GM11168 (cell line): ENCODE measurements around the gene APOA1.

Experiments
- in situ Hi-C: fragments of 300-500 bp; cut with MboI; formaldehyde crosslinking; loops from one replicate; pipeline ENCODE4 v1.12.0; 2022; ENCODE audit warnings: low sequenced_read_pairs; ENCODE audit not compliant: unreplicated experiment

APOA1 gene

DNA sequence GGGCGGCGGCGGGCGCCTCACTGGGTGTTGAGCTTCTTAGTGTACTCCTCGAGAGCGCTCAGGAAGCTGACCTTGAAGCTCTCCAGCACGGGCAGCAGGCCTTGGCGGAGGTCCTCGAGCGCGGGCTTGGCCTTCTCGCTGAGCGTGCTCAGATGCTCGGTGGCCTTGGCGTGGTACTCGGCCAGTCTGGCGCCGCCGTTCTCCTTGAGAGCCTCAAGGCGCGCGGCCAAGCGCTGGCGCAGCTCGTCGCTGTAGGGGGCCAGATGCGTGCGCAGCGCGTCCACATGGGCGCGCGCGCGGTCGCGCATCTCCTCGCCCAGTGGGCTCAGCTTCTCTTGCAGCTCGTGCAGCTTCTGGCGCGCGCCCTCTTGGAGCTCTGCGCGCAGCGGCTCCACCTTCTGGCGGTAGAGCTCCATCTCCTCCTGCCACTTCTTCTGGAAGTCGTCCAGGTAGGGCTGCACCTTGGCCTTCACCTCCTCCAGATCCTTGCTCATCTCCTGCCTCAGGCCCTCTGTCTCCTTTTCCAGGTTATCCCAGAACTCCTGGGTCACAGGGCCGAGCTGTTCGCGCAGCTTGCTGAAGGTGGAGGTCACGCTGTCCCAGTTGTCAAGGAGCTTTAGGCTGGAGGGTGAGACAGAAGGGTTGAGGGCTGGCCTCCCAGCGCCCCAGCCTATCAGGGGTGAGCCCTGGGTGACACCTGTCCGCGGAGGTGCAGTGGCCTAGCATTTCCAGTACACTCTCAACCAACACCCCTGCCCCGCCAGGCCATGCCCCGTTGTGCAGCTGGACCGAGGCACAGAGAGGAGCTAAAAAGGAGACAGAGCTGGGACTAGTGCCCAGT lies 1.4 kb downstream of the APOA1 start:
- in situ Hi-C loops: loop anchor here (5.0 kb wide), 1 partner anchor 34 kb away; no protein-coding TSS in a partner anchor

DNA sequence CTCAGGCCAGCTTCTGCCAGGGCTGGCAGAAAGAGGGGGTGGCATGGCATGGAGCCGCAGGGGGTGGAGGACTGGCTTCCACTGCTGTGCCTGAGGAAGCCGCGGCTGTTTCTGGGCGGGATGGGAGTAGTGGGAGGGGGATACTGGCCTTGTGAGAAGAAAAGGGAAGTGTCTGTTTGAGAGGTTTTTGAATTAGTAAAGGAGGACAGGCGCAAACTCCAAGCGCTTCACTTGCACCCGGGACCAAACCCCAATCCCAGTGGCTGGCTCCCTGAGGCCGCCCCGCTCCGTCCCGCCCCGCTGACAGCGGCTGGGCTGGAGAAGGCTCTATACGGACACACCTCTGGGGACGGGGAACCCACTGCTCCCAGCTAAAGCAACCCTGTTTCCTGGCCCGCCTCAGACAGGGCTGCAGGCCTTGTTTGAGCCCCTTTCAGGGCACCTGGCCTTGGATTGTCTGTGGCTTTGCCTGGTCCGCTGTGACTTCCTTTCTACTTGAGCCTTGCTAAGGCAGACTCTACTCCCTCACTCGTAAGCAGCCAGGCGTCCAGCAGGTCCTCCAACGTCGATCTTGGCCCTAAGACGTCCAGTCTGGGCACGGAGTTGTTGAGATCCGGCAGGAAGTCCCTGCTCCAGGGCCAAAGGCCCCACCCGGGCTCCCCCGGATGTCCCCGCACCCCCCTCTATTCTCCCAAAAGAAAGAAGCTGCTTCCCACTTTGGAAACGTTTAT lies 2.2 kb downstream of the APOA1 start:
- in situ Hi-C loops: loop anchor here (5.0 kb wide), 1 partner anchor 33 kb away; no protein-coding TSS in a partner anchor

DNA sequence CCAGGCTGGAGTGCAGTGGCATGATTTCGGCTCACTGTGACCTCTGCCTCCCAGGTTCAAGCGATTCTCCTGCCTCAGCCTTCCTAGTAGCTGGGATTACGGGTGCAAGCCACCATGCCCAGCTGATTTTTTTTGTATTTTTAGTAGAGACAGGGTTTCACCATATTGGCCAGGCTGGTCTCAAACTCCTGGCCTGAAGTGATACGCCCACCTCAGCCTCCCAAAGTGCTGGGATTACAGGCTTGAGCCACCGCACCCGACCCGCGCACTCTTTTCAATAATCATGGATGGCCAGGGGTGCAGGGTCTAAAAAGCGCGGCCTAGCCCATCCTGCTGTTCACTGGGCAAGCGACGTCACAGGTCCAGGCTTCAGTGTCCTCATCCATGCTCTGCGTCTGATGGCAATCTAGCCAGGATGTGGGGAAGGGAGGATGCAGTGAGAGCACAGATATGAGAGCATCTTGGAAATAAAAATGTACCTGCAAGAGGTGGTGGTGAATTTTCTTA lies 2.8 kb downstream of the APOA1 start:
- in situ Hi-C loops: loop anchor here (5.0 kb wide), 1 partner anchor 32 kb away; no protein-coding TSS in a partner anchor

DNA sequence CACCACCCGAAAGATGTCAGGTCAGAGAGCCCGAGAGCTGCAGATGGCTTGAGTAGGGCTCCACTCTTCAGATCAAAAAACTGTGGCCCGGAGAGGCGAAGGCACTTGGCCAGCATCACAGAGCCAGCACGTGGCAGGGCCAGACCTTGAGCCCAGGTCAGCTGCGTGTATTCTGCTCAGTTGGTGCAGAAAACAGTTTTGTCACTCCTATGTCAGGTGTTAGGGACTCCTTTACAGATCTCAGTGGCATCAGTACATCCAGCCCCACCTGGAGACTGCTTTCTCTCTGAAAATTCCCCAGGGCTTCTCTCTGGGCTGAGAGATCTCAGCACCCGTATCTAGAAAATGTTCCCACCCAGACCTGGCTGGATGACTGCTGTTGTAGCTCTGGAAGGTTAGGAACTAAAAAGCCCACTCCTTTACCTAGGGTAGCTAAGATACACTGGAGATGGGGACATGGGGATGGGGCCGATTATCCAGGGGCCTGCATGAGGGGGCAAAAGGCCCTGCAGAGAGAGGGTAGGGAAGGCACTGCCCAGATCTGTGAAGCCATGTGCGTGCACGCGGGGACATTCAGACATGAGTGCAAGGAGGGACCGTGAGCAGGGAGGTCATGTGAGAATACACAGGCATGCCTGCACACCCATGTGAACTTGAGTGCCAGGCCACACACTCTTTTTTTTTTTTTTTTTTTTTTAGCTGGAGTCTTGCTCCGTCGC lies 3.4 kb downstream of the APOA1 start:
- in situ Hi-C loops: no loop called here

DNA sequence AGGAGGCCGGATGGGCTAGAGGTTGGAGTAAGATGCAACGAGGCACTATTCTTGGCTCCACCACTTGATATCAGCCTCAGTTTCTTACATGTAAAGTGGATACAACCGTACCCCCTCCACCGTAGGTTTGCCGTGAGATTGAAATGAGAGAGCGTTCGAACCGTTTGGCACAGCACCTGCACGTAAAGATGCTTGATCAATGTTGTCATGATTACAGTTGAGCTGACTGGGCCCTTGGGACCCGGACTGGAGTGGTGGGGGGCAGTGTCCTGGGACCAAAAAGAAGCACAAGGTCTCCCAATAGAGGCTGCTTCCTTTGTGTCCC lies 4.0 kb downstream of the APOA1 start:
- in situ Hi-C loops: no loop called here

DNA sequence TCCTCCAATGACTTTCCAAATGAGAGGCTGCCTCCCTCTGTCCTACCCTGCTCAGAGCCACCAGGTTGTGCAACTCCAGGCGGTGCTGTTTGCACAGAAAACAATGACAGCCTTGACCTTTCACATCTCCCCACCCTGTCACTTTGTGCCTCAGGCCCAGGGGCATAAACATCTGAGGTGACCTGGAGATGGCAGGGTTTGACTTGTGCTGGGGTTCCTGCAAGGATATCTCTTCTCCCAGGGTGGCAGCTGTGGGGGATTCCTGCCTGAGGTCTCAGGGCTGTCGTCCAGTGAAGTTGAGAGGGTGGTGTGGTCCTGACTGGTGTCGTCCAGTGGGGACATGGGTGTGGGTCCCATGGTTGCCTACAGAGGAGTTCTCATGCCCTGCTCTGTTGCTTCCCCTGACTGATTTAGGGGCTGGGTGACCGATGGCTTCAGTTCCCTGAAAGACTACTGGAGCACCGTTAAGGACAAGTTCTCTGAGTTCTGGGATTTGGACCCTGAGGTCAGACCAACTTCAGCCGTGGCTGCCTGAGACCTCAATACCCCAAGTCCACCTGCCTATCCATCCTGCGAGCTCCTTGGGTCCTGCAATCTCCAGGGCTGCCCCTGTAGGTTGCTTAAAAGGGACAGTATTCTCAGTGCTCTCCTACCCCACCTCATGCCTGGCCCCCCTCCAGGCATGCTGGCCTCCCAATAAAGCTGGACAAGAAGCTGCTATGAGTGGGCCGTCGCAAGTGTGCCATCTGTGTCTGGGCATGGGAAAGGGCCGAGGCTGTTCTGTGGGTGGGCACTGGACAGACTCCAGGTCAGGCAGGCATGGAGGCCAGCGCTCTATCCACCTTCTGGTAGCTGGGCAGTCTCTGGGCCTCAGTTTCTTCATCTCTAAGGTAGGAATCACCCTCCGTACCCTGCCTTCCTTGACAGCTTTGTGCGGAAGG lies 4.8 kb downstream of the APOA1 start:
- in situ Hi-C loops: no loop called here

DNA sequence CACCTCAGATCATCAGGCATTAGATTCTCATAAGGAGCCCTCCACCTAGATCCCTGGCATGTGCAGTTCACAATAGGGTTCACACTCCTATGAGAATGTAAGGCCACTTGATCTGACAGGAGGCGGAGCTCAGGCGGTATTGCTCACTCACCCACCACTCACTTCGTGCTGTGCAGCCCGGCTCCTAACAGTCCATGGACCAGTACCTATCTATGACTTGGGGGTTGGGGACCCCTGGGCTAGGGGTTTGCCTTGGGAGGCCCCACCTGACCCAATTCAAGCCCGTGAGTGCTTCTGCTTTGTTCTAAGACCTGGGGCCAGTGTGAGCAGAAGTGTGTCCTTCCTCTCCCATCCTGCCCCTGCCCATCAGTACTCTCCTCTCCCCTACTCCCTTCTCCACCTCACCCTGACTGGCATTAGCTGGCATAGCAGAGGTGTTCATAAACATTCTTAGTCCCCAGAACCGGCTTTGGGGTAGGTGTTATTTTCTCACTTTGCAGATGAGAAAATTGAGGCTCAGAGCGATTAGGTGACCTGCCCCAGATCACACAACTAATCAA lies 5.6 kb downstream of the APOA1 start:
- in situ Hi-C loops: no loop called here

DNA sequence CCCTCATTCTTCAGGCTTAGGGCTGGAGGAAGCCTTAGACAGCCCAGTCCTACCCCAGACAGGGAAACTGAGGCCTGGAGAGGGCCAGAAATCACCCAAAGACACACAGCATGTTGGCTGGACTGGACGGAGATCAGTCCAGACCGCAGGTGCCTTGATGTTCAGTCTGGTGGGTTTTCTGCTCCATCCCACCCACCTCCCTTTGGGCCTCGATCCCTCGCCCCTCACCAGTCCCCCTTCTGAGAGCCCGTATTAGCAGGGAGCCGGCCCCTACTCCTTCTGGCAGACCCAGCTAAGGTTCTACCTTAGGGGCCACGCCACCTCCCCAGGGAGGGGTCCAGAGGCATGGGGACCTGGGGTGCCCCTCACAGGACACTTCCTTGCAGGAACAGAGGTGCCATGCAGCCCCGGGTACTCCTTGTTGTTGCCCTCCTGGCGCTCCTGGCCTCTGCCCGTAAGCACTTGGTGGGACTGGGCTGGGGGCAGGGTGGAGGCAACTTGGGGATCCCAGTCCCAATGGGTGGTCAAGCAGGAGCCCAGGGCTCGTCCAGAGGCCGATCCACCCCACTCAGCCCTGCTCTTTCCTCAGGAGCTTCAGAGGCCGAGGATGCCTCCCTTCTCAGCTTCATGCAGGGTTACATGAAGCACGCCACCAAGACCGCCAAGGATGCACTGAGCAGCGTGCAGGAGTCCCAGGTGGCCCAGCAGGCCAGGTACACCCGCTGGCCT lies 7.1 kb downstream of the APOA1 start:
- in situ Hi-C loops: no loop called here

DNA sequence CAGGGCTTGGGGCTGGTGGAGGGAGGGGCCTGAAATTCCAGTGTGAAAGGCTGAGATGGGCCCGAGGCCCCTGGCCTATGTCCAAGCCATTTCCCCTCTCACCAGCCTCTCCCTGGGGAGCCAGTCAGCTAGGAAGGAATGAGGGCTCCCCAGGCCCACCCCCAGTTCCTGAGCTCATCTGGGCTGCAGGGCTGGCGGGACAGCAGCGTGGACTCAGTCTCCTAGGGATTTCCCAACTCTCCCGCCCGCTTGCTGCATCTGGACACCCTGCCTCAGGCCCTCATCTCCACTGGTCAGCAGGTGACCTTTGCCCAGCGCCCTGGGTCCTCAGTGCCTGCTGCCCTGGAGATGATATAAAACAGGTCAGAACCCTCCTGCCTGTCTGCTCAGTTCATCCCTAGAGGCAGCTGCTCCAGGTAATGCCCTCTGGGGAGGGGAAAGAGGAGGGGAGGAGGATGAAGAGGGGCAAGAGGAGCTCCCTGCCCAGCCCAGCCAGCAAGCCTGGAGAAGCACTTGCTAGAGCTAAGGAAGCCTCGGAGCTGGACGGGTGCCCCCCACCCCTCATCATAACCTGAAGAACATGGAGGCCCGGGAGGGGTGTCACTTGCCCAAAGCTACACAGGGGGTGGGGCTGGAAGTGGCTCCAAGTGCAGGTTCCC lies 7.8 kb downstream of the APOA1 start, which contains the start of gene APOC3:
Gene APOC3, plus strand, starts transcription at position 383 of the 659 bp plus-strand sequence. CDS start 676 bp downstream, outside the sequence.
- in situ Hi-C loops: no loop called here

DNA sequence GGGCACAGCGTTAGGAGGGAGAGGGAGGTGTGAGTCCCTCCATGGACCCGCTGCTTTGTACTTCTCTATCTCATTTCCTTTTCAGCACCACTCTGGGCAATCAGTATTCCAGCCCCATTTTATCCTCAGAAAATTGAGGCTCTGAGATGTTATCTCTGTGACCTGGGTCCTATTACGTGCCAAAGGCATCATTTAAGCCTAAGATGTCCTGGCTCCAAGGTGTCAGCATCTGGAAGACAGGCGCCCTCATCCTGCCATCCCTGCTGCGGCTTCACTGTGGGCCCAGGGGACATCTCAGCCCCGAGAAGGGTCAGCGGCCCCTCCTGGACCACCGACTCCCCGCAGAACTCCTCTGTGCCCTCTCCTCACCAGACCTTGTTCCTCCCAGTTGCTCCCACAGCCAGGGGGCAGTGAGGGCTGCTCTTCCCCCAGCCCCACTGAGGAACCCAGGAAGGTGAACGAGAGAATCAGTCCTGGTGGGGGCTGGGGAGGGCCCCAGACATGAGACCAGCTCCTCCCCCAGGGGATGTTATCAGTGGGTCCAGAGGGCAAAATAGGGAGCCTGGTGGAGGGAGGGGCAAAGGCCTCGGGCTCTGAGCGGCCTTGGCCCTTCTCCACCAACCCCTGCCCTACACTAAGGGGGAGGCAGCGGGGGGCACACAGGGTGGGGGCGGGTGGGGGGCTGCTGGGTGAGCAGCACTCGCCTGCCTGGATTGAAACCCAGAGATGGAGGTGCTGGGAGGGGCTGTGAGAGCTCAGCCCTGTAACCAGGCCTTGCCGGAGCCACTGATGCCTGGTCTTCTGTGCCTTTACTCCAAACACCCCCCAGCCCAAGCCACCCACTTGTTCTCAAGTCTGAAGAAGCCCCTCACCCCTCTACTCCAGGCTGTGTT lies 8.5 kb downstream of the APOA1 start:
- in situ Hi-C loops: no loop called here

DNA sequence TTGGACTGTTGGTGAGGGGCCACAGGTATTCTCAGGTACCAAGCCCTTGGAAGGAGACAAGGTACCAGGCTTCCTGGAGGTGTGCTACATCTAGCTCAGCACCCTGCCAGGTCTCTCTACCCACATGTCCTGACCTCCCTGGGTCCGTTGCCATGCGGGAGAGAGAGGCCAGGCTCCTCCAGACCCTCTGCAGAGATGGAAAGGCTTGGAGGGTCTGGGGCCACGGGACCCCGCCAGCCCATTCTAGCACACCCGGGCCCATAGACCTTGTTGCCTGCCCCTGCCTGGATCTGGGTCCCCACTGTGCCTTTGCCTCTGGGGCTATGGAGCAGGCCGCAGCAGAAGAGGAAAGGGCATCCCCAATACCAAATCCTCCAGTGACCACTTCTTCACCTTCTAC lies 10.0 kb downstream of the APOA1 start:
- in situ Hi-C loops: no loop called here

DNA sequence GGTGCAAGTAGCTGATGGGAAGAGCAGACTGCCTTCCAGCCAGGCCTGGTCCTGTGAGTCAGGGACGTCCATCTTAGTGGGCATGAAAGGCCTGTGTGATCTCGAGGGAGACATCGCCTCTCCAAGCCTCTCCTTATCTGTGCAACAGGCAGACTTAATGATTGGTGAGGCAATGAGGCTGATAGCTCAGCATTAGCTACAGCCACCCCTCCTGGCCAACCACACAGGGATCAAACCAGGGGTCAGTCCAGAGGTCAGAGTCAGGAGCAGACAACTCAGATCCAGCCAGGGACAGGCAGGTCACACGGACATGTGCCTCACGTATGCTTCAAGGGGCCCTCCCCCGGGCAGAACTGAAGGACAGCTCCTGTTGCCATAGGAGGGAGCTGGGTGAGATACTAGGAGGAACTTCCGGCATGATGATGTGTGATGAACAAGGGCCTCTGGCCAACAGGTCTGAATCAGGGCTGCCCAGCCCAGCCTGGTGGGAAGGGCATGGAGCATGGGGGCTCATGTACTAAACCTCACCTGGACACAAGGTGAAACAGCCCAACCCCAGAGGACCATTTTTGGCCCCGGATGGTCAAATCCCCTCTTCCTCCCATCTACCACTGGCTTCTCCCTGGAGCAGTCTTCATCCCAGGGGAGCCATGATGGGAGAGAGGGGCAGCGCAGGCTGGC lies 10.5 kb downstream of the APOA1 start:
- in situ Hi-C loops: no loop called here

DNA sequence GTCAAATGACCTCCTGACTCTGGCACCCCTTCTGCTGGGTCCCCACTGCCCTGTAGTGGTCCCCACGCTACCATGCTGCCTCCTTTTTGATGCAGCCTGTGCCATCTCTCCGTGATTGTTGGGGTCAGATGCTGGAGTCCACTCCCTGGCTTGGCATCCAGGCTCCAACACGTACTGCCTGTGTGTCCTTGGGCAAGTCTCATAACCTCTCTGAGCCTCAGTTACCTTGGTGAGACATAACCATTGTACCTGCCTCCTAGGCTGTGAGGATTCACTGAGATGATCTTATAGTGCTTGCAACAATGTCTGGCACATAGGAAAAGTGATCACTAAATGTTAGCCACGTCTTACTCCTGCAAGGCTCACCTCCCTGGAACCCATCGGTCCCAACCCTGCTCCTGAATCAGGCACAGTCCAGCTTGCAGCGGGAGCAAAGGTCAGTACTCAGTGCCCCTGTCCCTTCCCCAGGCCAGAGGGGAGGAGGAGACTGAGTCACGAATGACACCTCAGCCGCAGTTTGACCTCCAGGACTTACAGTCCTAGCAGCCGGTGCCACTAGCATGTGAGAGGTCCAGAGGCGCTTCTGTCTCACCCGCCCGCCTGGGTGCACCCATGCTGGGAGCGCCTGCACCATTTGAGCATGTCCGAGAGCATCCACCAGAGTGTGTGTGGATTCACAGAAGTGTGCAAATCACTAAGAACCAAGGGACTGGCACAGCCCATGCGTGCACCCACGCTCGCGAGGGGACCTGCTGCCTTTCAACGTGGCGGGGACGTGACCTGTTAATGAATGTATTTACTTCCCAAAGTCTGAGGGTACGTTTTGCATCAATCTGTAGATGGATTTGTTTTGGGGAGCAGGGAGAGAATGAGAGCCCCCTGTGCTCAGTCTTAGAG lies 11.3 kb downstream of the APOA1 start:
- in situ Hi-C loops: no loop called here

DNA sequence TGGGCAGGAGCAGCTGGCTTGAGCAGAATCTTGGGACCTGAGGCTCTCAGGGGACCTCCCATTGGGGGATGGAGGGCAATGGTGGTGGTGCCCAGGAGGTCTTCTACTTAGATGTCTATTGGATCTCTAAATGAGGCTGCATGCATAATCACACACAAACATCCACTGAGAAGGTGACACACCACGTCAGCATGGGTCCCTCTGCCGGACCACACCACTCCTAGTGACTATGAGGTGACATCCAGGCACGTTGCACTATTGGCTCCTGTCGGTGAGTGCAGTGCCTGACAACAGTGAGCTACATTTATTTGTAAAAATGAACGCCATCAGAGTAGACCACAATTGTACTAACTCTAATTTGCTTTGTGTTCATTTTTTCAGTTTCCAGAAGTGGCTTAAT lies 12.0 kb downstream of the APOA1 start:
- in situ Hi-C loops: no loop called here

DNA sequence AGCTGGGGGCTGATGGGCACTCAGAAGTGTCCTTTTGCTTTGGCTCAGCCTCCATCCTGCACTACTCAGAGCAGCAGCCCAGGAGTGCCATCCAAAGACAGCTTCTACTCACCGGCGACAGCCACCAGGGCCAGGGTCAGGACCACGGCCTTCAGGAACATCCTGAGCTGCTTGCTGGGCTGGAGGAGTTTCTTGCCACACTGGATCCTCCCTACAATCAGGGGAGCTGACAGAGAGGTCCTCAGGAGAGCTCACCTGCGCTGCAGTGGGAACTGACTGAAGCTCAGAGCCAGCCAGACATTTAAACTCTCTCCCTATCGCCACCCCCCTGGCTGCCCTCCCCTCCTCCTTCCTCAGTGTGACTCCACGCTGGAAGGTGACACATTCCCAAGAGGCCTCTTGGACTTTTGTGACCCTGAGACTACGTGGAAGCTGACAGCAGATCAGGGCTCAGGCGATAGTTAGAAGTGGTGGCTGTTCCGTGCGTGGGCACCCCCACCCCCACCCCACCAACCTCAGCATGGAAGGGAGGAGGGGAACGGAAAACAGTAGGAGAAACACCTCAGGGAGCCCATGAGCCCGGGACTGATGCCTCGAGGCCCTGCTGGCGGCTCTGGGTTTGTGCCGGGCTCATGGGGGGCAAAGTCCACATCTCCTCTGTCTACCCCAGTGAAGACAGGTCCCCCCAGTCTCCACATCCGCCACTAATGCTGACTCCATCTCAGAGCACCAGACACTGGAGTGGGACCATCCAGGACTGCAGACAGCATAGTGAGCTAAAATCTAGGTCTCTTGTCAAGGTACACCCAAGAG lies 14.2 kb downstream of the APOA1 start, which contains the start of gene APOA4:
Gene APOA4, minus strand, starts transcription at position 274 of the 813 bp plus-strand sequence. Its CDS starts 113 bp downstream, at position 161.
- in situ Hi-C loops: no loop called here
